ENCODE measurements around the gene SHQ1.
"Not testable (repeated sequence)": the region's sequence is repeated elsewhere in the genome, so short reads cannot be mapped to it uniquely, and the experiment has no call there.

SHQ1 gene

DNA sequence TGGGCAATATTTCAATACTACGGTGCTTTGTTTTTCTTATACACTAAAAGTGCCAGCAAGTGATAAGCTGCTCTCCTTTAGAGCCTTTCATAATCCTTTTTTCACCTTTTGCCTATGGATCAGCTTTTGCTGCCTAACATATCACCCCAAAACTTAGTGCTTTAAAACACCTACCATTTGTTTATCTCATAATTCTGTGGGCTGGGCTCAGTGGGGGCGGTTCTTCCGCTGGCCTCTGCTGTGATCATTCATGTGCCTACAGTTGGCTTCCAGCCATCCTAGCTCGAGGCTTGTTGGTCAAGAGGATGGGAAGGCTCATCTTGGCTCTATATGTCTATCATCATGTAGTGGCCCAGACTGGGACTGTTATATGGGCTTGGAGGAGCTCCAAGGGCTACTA, 113.2 kb downstream of the SHQ1 start:
- not testable (repeated sequence) for H3K4me3 ChIP-seq (ENCODE audit: low read length); H3K27me3 ChIP-seq (ENCODE audit: insufficient read depth, low read length, poor library complexity); H3K4ac ChIP-seq (ENCODE audit: low read depth, low read length); H2BK120ac ChIP-seq (ENCODE audit: low read depth, low read length); H3K56ac ChIP-seq (ENCODE audit: low read length); H3K9ac ChIP-seq (ENCODE audit: low read length); H3K4me2 ChIP-seq (ENCODE audit: low read length); H4K5ac ChIP-seq (ENCODE audit: low read length); H2BK15ac ChIP-seq (replicated peaks; ENCODE audit: low read depth); H4K8ac ChIP-seq (ENCODE audit: low read depth, low read length); H3K18ac ChIP-seq (ENCODE audit: low read length); DNase-seq; H3K79me1 ChIP-seq (ENCODE audit: low read length); H2BK5ac ChIP-seq (ENCODE audit: low read length); H3K4me1 ChIP-seq (ENCODE audit: control insufficient read depth, low read depth, low read length); H3K79me2 ChIP-seq (ENCODE audit: control insufficient read depth, insufficient read depth, low read length); H3K27ac ChIP-seq (ENCODE audit: low read depth, low read length); H2AK5ac ChIP-seq (ENCODE audit: low read length); H3K23ac ChIP-seq (ENCODE audit: low read length); H3K36me3 ChIP-seq (ENCODE audit: control insufficient read depth, insufficient read depth, low read length)
- no CpG with 5 or more reads among the region's 4 CpGs for WGBS (ENCODE audit: extremely low coverage, insufficient coverage, low lambda C conversion rate)

DNA sequence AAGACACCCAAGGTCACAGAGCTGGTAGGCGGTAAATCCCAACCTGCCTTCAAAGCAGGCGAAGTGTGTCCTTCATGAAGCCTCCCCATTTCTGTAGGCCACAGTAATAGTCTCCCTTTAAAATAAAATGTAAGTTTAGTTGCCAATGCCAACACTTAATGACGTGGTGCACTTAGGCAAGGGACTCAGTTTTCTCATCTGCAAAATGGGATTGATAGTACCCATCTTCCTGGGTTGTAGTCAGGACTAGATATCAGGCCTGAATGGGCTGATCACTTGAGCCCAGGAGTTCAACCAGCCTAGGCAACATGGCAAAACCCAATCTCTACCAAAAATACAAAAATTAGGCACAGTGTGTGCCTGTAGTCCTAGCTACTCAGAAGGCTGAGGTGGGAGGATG, 114.6 kb downstream of the SHQ1 start:
- Histone ChIP-seq H3K4me1 (ENCODE audit: control insufficient read depth, low read depth, low read length) (no peaks in the 10 kb centered on the region), H2BK5ac (ENCODE audit: low read length) (no peak overlapping the region), H3K4me2 (ENCODE audit: low read length) (no peak overlapping the region), H3K27me3 (ENCODE audit: insufficient read depth, low read length, poor library complexity) (no peaks in the 10 kb centered on the region), H2BK15ac (replicated peaks; ENCODE audit: low read depth) (no peak overlapping the region), H2BK120ac (ENCODE audit: low read depth, low read length) (no peak overlapping the region), H4K5ac (ENCODE audit: low read length) (no peak overlapping the region), H3K79me2 (ENCODE audit: control insufficient read depth, insufficient read depth, low read length) (no peaks in the 10 kb centered on the region), H3K36me3 (ENCODE audit: control insufficient read depth, insufficient read depth, low read length) (no peaks in the 10 kb centered on the region), H3K18ac (ENCODE audit: low read length) (no peak overlapping the region), H3K56ac (ENCODE audit: low read length) (no peak overlapping the region), H3K79me1 (ENCODE audit: low read length) (no peaks in the 10 kb centered on the region), H3K9ac (ENCODE audit: low read length) (no peak overlapping the region), H4K8ac (ENCODE audit: low read depth, low read length) (no peak overlapping the region), H3K4me3 (ENCODE audit: low read length) (no peak overlapping the region), H2AK5ac (ENCODE audit: low read length) (no peak overlapping the region), H3K27ac (ENCODE audit: low read depth, low read length) (no peak overlapping the region), H3K4ac (ENCODE audit: low read depth, low read length) (no peak overlapping the region), H3K23ac (ENCODE audit: low read length) (no peak overlapping the region)
- no peak for DNase-seq
- WGBS (ENCODE audit: extremely low coverage, insufficient coverage, low lambda C conversion rate) = no CpG with 5 or more reads among the region's 3 CpGs

DNA sequence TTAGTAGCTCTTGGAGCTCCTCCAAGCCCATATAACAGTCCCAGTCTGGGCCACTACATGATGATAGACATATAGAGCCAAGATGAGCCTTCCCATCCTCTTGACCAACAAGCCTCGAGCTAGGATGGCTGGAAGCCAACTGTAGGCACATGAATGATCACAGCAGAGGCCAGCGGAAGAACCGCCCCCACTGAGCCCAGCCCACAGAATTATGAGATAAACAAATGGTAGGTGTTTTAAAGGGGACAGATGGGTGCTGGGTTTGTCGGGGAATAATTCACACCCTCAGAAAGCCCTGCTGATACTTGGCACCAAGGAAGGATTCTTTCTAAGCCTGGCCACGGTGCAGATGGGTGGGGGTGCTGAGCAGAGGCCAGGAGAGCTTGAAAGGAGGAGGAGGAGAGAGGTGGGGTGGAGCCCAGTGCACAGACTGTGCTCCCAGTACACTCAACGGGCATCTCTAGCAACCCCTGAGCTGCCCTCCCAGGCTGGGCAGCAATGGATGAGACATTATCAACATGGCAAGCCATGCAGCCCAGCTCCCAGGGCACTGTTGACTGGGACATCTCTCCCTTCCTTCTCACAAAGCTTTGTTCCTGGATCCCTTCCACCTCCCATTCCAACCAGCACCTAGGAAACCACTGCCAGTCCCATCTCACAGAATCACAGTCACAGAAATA, 115.4 kb downstream of the SHQ1 start:
- whole genome bisulfite sequencing (ENCODE audit: extremely low coverage, insufficient coverage, low lambda C conversion rate) = no CpG with 5 or more reads among the region's 6 CpGs
- H3K79me2 ChIP-seq (ENCODE audit: control insufficient read depth, insufficient read depth, low read length); DNase-seq; H3K27ac ChIP-seq (ENCODE audit: low read depth, low read length); H2BK5ac ChIP-seq (ENCODE audit: low read length); H4K8ac ChIP-seq (ENCODE audit: low read depth, low read length); H2BK15ac ChIP-seq (replicated peaks; ENCODE audit: low read depth); H3K27me3 ChIP-seq (ENCODE audit: insufficient read depth, low read length, poor library complexity); H3K4me3 ChIP-seq (ENCODE audit: low read length); H3K18ac ChIP-seq (ENCODE audit: low read length); H3K36me3 ChIP-seq (ENCODE audit: control insufficient read depth, insufficient read depth, low read length); H2AK5ac ChIP-seq (ENCODE audit: low read length); H3K9ac ChIP-seq (ENCODE audit: low read length); H4K5ac ChIP-seq (ENCODE audit: low read length); H3K56ac ChIP-seq (ENCODE audit: low read length); H3K23ac ChIP-seq (ENCODE audit: low read length); H3K4ac ChIP-seq (ENCODE audit: low read depth, low read length); H3K4me2 ChIP-seq (ENCODE audit: low read length); H3K79me1 ChIP-seq (ENCODE audit: low read length); H2BK120ac ChIP-seq (ENCODE audit: low read depth, low read length); H3K4me1 ChIP-seq (ENCODE audit: control insufficient read depth, low read depth, low read length): not testable (repeated sequence)

DNA sequence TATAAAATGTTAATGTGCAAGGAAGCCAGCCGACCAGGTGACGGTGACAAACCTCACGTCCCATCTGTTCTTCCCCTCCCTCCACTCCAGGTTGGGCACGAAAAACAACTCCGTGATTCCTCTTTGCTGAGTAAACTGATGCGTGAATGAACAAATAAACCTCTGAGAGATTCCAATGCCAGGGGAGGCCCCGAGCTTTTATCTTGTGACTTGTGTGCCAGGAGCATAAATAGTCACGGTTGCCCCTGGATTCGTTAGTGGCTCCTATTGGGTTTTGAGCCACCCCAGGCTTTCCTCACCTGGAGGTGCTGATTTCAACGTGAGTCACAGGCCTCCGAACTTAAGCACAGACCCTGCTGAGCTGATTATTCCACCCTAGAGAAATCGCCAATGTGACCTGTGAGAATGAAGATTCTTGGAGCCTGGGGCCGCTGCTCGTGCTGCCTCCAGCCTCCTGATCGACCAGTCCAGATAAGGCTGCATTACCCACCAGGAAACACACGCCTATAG, 119.2 kb downstream of the SHQ1 start:
- peak; percentile 92 for DNase-seq
- H3K56ac ChIP-seq (ENCODE audit: low read length) = no peak overlapping the region
- peaks cover 2% of the 10 kb centered on the region for H3K4me1 ChIP-seq (ENCODE audit: control insufficient read depth, low read depth, low read length)
- no peaks in the 10 kb centered on the region for H3K36me3 ChIP-seq (ENCODE audit: control insufficient read depth, insufficient read depth, low read length)
- no peak overlapping the region for H3K27ac ChIP-seq (ENCODE audit: low read depth, low read length)
- H3K4me2 ChIP-seq (ENCODE audit: low read length) = no peak overlapping the region
- no peak overlapping the region for H3K23ac ChIP-seq (ENCODE audit: low read length)
- H3K4me3 ChIP-seq (ENCODE audit: low read length) = no peak overlapping the region
- no peak overlapping the region for H2BK120ac ChIP-seq (ENCODE audit: low read depth, low read length)
- H2BK5ac ChIP-seq (ENCODE audit: low read length) = no peak overlapping the region
- H3K9ac ChIP-seq (ENCODE audit: low read length) = no peak overlapping the region
- WGBS (ENCODE audit: extremely low coverage, insufficient coverage, low lambda C conversion rate) = no CpG with 5 or more reads among the region's 16 CpGs
- no peaks in the 10 kb centered on the region for H3K79me1 ChIP-seq (ENCODE audit: low read length)
- H3K4ac ChIP-seq (ENCODE audit: low read depth, low read length) = no peak overlapping the region
- H2BK15ac ChIP-seq (replicated peaks; ENCODE audit: low read depth) = no peak overlapping the region
- no peak overlapping the region for H2AK5ac ChIP-seq (ENCODE audit: low read length)
- H3K18ac ChIP-seq (ENCODE audit: low read length) = no peak overlapping the region
- H4K8ac ChIP-seq (ENCODE audit: low read depth, low read length) = no peak overlapping the region
- no peaks in the 10 kb centered on the region for H3K27me3 ChIP-seq (ENCODE audit: insufficient read depth, low read length, poor library complexity)
- H3K79me2 ChIP-seq (ENCODE audit: control insufficient read depth, insufficient read depth, low read length) = no peaks in the 10 kb centered on the region
- no peak overlapping the region for H4K5ac ChIP-seq (ENCODE audit: low read length)

DNA sequence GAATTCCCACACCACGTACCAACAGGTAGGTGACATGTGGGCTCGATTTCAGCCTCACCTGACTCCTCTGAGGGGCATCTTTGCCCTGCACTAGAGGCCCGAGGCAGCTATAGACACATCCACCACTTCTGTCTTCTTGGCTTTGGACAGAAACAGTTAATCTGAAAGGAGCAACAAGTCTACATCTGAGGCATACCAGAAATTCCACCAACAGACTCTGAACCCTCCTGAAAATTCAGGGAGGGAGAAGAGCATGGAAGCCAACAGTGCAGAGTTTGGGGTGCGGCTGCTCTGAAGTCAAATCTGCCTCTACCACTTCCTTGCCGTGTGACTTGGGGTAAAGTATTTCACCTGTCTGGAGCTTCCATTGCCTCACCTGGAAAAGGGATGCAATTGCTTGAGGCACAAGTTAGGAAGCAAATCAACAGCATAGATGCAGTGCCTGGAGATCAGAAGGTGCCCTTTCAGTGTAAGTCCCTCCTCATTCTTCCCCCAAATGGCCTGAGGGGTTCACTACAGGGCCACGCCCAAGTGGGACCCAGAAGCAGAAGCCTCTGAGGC, 119.8 kb downstream of the SHQ1 start:
- Histone ChIP-seq H3K36me3 (ENCODE audit: control insufficient read depth, insufficient read depth, low read length) (no peaks in the 10 kb centered on the region), H3K4ac (ENCODE audit: low read depth, low read length) (no peak overlapping the region), H2BK15ac (replicated peaks; ENCODE audit: low read depth) (no peak overlapping the region), H3K79me2 (ENCODE audit: control insufficient read depth, insufficient read depth, low read length) (no peaks in the 10 kb centered on the region), H3K18ac (ENCODE audit: low read length) (no peak overlapping the region), H3K4me3 (ENCODE audit: low read length) (no peak overlapping the region), H2BK5ac (ENCODE audit: low read length) (no peak overlapping the region), H3K4me1 (ENCODE audit: control insufficient read depth, low read depth, low read length) (peaks cover 2% of the 10 kb centered on the region), H2BK120ac (ENCODE audit: low read depth, low read length) (no peak overlapping the region), H3K23ac (ENCODE audit: low read length) (no peak overlapping the region), H3K4me2 (ENCODE audit: low read length) (no peak overlapping the region), H4K5ac (ENCODE audit: low read length) (no peak overlapping the region), H2AK5ac (ENCODE audit: low read length) (no peak overlapping the region), H3K79me1 (ENCODE audit: low read length) (no peaks in the 10 kb centered on the region), H3K9ac (ENCODE audit: low read length) (no peak overlapping the region), H3K27me3 (ENCODE audit: insufficient read depth, low read length, poor library complexity) (no peaks in the 10 kb centered on the region), H3K27ac (ENCODE audit: low read depth, low read length) (no peak overlapping the region), H3K56ac (ENCODE audit: low read length) (no peak overlapping the region), H4K8ac (ENCODE audit: low read depth, low read length) (no peak overlapping the region)
- DNase-seq = peak; percentile 23
- WGBS (ENCODE audit: extremely low coverage, insufficient coverage, low lambda C conversion rate) = no CpG with 5 or more reads among the region's 6 CpGs

DNA sequence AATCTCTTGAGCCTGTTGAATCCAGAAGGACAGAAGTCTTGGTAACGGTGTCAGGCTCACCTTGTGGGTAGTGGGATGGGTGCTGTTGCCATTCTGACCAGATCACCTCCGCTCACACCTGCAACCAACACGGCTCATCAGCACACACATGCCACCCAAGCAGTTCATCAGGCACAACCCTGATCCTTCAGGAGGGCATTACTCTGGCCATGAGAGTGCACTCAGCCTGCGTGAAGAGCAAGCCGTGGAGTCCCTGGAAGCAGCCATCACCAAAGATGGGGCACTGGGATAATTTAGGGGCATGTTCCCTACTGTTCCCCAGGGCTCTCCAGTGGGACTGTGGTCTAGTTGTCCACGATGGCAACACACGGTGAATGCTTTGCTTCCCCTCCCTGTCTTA, 120.5 kb downstream of the SHQ1 start:
- H2AK5ac ChIP-seq (ENCODE audit: low read length) = peak overlapping the region; percentile 90
- no peak for DNase-seq
- H3K79me2 ChIP-seq (ENCODE audit: control insufficient read depth, insufficient read depth, low read length) = no peaks in the 10 kb centered on the region
- no CpG with 5 or more reads among the region's 7 CpGs for WGBS (ENCODE audit: extremely low coverage, insufficient coverage, low lambda C conversion rate)
- H3K23ac ChIP-seq (ENCODE audit: low read length) = no peak overlapping the region
- H3K18ac ChIP-seq (ENCODE audit: low read length) = no peak overlapping the region
- H3K27me3 ChIP-seq (ENCODE audit: insufficient read depth, low read length, poor library complexity) = no peaks in the 10 kb centered on the region
- no peak overlapping the region for H3K9ac ChIP-seq (ENCODE audit: low read length)
- no peak overlapping the region for H2BK120ac ChIP-seq (ENCODE audit: low read depth, low read length)
- H4K8ac ChIP-seq (ENCODE audit: low read depth, low read length) = no peak overlapping the region
- H3K27ac ChIP-seq (ENCODE audit: low read depth, low read length) = no peak overlapping the region
- H3K4me3 ChIP-seq (ENCODE audit: low read length) = no peak overlapping the region
- H3K36me3 ChIP-seq (ENCODE audit: control insufficient read depth, insufficient read depth, low read length) = no peaks in the 10 kb centered on the region
- H3K4ac ChIP-seq (ENCODE audit: low read depth, low read length) = no peak overlapping the region
- no peaks in the 10 kb centered on the region for H3K79me1 ChIP-seq (ENCODE audit: low read length)
- H2BK15ac ChIP-seq (replicated peaks; ENCODE audit: low read depth) = no peak overlapping the region
- H3K4me2 ChIP-seq (ENCODE audit: low read length) = no peak overlapping the region
- no peak overlapping the region for H2BK5ac ChIP-seq (ENCODE audit: low read length)
- H3K56ac ChIP-seq (ENCODE audit: low read length) = no peak overlapping the region
- no peak overlapping the region for H4K5ac ChIP-seq (ENCODE audit: low read length)
- peaks cover 2% of the 10 kb centered on the region for H3K4me1 ChIP-seq (ENCODE audit: control insufficient read depth, low read depth, low read length)
